CD4-positive, alpha-beta T cell (primary cell): ENCODE measurements around the gene PCDHB9. TPM values are rescaled to one million over a fixed set of nuclear protein-coding genes. Genes with fewer than 3 reads are reported as not detected.
"Not testable (repeated sequence)": the region's sequence is repeated elsewhere in the genome, so short reads cannot be mapped to it uniquely, and the experiment has no call there.

Source experiments
- ATAC-seq: fragments of 200-7000 bp; cut with Tn5 transposase; one replicate; pipeline ENCODE4 v1.10.0; 2022; ENCODE audit warnings: mild to moderate bottlenecking; ENCODE audit not compliant: poor library complexity
- CTCF ChIA-PET: fragments of 350-600 bp; sonication (Branson Sonifier 250); formaldehyde crosslinking; loops from one replicate; lab custom pipeline; 2021; ENCODE audit warnings: antibody characterized with exemption, inconsistent platforms; lab: Charles Lee
- POLR2A ChIA-PET: fragments of 350-600 bp; sonication (Branson Sonifier 250); formaldehyde crosslinking; loops from one replicate; lab custom pipeline; 2021; ENCODE audit warnings: antibody characterized with exemption, inconsistent platforms; lab: Charles Lee
- DNase-seq, 14 experiments: peaks; one replicate each; pipeline ENCODE4 v3.0.0-alpha.2; 2013 to 2020; ENCODE audit warnings: mixed read lengths in 2 of 14
- H3K27ac ChIP-seq, 2 donors: one replicate each; pipeline versions ENCODE4 v1.5.1 to v1.7.0; 2013; ENCODE audit warnings: low read length in 2 of 2, low read depth in 1 of 2, mild to moderate bottlenecking in 1 of 2
- H3K27me3 ChIP-seq, 2 experiments: 1 replicate in 1 of 2; 2 replicates in 1 of 2; pipeline versions ENCODE4 v1.6.1 to v1.7.0; 2013; ENCODE audit warnings: low read length in 2 of 2, control low read depth in 1 of 2, mild to moderate bottlenecking in 1 of 2, moderate library complexity in 1 of 2; ENCODE audit not compliant: insufficient read depth in 2 of 2, control insufficient read depth in 1 of 2
- H3K36me3 ChIP-seq: one replicate; pipeline ENCODE4 v1.6.1; 2013; ENCODE audit warnings: low read length, control low read depth; ENCODE audit not compliant: insufficient read depth
- H3K4me1 ChIP-seq: one replicate; pipeline ENCODE4 v1.6.1; 2013; ENCODE audit warnings: low read length, control low read depth; ENCODE audit not compliant: insufficient read depth
- H3K4me3 ChIP-seq: one replicate; pipeline ENCODE4 v1.5.1; 2013; ENCODE audit warnings: mild to moderate bottlenecking, low read length, moderate library complexity
- H3K9me3 ChIP-seq, 2 experiments: 1 replicate in 1 of 2; 2 replicates in 1 of 2; pipeline versions ENCODE4 v1.6.1 to v1.7.0; 2013; ENCODE audit warnings: low read length in 2 of 2, mild to moderate bottlenecking in 2 of 2, control low read depth in 1 of 2, moderate library complexity in 1 of 2; ENCODE audit not compliant: control insufficient read depth in 1 of 2, insufficient read depth in 1 of 2
- H3K27ac Mint-ChIP-seq: one replicate; pipeline ENCODE4 v1.8.0; 2020; ENCODE audit warnings: mixed read lengths
- H3K27me3 Mint-ChIP-seq: one replicate; pipeline ENCODE4 v1.8.0; 2021; ENCODE audit warnings: mixed read lengths
- H3K36me3 Mint-ChIP-seq: one replicate; pipeline ENCODE4 v1.8.0; 2021; ENCODE audit warnings: low read depth, mixed read lengths
- H3K4me1 Mint-ChIP-seq: one replicate; pipeline ENCODE4 v1.8.0; 2021; ENCODE audit warnings: low read depth, mixed read lengths
- H3K4me3 Mint-ChIP-seq: one replicate; pipeline ENCODE4 v1.8.0; 2020; ENCODE audit warnings: mild to moderate bottlenecking, mixed read lengths
- H3K9me3 Mint-ChIP-seq: one replicate; pipeline ENCODE4 v1.8.0; 2020; ENCODE audit warnings: mixed read lengths
- intact Hi-C, 2 experiments: fragments of 100-400 bp; cut with DNase I in 1 of 2; cut with micrococcal nuclease in 1 of 2; formaldehyde crosslinking; loops; one replicate each; pipeline versions ENCODE4 v1.15.1 to v1.9.0; 2023 to 2025; cut with DNase I, micrococcal nuclease
- total RNA-seq, 174 experiments: library from RNA in 2 of 174; stranded (reverse) in 2 of 174; gene quantifications; one replicate each; pipeline ENCODE4 v1.2.3 and lab custom pipeline; 2021 to 2026
- TF ChIP-seq, protein P1 (sequence below): fragments of 200-600 bp; IDR thresholded peaks from one replicate; pipeline ENCODE4 v1.8.0; 2022; ENCODE audit warnings: antibody characterized with exemption, mild to moderate bottlenecking

The PCDHB9 gene
- total RNA-seq, 2 experiments from 2014 or later: not detected

DNA sequence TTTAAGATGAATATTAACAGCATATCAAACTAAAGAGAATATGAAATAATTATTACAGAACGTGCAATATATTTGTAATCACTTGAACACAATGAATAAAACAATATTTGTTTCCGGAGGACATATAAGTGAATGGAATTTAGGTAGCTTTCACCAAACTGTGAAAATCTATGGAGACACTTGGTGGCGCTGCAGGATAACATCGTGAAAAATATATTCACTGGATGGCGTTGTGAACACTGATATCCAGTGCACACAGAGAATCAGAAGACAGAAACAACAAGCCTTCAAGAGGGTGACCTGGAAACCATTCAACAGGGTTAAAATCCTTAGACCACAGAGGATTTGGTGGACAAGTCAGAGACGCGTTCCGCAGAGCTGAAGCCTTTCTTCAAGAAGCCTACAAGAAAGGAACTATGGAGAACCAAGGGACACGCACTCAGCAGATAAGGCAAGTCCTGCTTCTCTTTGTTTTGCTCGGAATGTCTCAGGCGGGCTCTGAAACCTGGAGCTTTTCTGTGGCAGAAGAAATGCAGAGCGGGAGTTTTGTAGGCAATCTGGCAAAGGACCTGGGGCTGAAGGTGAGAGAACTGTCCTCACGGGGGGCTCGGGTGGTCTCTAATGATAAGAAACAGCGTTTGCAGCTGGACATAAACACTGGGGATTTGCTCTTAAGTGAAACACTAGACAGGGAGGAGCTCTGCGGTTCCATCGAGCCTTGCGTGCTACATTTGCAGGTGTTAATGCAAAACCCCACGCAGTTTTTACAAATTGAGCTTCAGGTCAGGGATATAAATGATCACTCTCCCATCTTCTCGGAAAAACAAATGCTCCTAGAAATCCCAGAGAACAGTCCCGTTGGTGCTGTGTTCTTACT is 12.6 kb downstream of the PCDHB9 start, which contains the start of gene PCDHB11:
Gene PCDHB11 (plus strand): TSS at position 269 of the 877 bp plus-strand sequence. CDS start 148 bp downstream, at position 417.
- Histone ChIP-seq H3K9me3 (peaks cover 25 to 27% of the 10 kb centered on the region in 2 experiments), H3K27me3 (peaks cover 18 to 19% of the 10 kb centered on the region in 2 experiments), H3K4me1 (no peaks in the 10 kb centered on the region), H3K27ac (no peak within 1 kb of the TSS), H3K36me3 (no peaks in the 10 kb centered on the region), H3K4me3 (no peak within 1 kb of the TSS)
- ChIA-PET POLR2A (no interaction called here), CTCF (no interaction called here)
- Mint-ChIP-seq H3K36me3 (no peaks in the 10 kb centered on the region), H3K4me1 (no peaks in the 10 kb centered on the region), H3K4me3 (no peak within 1 kb of the TSS), H3K9me3 (peaks cover 15% of the 10 kb centered on the region), H3K27me3 (peaks cover 71% of the 10 kb centered on the region), H3K27ac (no peak within 1 kb of the TSS)
- ATAC-seq (no peak), DNase-seq (peak in 1 of 14 experiments; percentile 3)
- intact Hi-C loops: loop anchor here in 1 of 2 experiments (10.0 kb wide), 1 partner anchor 355 kb away; no protein-coding TSS in a partner anchor
- TF ChIP-seq, protein P1, sequence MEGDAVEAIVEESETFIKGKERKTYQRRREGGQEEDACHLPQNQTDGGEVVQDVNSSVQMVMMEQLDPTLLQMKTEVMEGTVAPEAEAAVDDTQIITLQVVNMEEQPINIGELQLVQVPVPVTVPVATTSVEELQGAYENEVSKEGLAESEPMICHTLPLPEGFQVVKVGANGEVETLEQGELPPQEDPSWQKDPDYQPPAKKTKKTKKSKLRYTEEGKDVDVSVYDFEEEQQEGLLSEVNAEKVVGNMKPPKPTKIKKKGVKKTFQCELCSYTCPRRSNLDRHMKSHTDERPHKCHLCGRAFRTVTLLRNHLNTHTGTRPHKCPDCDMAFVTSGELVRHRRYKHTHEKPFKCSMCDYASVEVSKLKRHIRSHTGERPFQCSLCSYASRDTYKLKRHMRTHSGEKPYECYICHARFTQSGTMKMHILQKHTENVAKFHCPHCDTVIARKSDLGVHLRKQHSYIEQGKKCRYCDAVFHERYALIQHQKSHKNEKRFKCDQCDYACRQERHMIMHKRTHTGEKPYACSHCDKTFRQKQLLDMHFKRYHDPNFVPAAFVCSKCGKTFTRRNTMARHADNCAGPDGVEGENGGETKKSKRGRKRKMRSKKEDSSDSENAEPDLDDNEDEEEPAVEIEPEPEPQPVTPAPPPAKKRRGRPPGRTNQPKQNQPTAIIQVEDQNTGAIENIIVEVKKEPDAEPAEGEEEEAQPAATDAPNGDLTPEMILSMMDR: no peak

DNA sequence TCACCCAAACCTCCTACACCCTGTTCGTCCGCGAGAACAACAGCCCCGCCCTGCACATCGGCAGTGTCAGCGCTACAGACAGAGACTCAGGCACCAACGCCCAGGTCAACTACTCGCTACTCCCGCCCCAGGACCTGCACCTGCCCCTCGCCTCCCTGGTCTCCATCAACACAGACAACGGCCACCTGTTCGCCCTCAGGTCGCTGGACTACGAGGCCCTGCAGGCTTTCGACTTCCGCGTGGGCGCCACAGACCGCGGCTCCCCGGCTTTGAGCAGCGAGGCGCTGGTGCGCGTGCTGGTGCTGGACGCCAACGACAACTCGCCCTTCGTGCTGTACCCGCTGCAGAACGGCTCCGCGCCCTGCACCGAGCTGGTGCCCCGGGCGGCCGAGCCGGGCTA is 14.2 kb downstream of the PCDHB9 start:
- CTCF ChIA-PET, H3K36me3 ChIP-seq, H3K36me3 Mint-ChIP-seq, H3K4me1 ChIP-seq, ATAC-seq, H3K4me3 Mint-ChIP-seq, intact Hi-C loops, POLR2A ChIA-PET, H3K27ac Mint-ChIP-seq, DNase-seq, H3K4me3 ChIP-seq, H3K4me1 Mint-ChIP-seq, H3K27ac ChIP-seq: not testable (repeated sequence)
- peaks cover 19 to 23% of the 10 kb centered on the region in 2 experiments for H3K9me3 ChIP-seq
- H3K27me3 ChIP-seq: peaks cover 15 to 19% of the 10 kb centered on the region in 2 experiments
- Mint-ChIP-seq H3K9me3 (peaks cover 14% of the 10 kb centered on the region), H3K27me3 (peaks cover 76% of the 10 kb centered on the region)

DNA sequence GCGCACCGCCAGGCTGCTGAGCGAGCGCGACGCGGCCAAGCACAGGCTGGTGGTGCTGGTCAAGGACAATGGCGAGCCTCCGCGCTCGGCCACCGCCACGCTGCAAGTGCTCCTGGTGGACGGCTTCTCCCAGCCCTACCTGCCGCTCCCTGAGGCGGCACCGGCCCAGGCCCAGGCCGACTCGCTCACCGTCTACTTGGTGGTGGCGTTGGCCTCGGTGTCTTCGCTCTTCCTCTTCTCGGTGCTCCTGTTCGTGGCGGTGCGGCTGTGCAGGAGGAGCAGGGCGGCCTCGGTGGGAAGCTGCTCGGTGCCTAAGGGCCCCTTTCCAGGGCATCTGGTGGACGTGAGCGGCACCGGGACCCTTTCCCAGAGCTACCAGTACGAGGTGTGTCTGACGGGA is 14.7 kb downstream of the PCDHB9 start:
- H3K4me3 ChIP-seq, H3K36me3 Mint-ChIP-seq, CTCF ChIA-PET, intact Hi-C loops, H3K4me1 Mint-ChIP-seq, H3K4me3 Mint-ChIP-seq, DNase-seq, H3K27ac ChIP-seq, ATAC-seq, H3K4me1 ChIP-seq, H3K9me3 Mint-ChIP-seq, H3K27ac Mint-ChIP-seq, POLR2A ChIA-PET, H3K36me3 ChIP-seq: not testable (repeated sequence)
- Histone ChIP-seq H3K9me3 (peaks cover 13 to 23% of the 10 kb centered on the region in 2 experiments), H3K27me3 (peaks cover 15 to 21% of the 10 kb centered on the region in 2 experiments)
- peaks cover 76% of the 10 kb centered on the region for H3K27me3 Mint-ChIP-seq

DNA sequence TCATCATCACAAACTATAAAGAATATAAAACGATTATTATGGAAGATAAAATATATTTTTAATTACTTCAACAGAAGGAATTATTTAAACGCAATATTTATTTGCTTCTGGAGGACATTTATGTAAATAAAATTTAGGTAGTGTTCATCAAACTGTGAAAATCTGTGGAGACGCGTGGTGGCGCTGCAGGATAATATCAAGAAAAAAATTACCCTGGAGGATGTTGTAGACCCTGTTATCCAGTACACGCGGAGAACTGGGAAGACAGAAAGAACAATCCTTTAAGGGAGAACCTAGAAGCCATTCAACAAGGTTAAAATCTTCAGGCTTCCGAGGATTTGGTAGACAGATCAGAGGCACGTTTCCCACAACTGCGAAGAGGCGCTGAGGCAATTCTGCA is 21.5 kb downstream of the PCDHB9 start, which contains the start of gene PCDHB12:
Gene PCDHB12 (plus strand): TSS at position 242 of the 400 bp plus-strand sequence. CDS start 189 bp downstream, outside the sequence.
- peaks cover 11 to 53% of the 10 kb centered on the region in 2 experiments for H3K27me3 ChIP-seq
- peaks cover 89% of the 10 kb centered on the region for H3K27me3 Mint-ChIP-seq

DNA sequence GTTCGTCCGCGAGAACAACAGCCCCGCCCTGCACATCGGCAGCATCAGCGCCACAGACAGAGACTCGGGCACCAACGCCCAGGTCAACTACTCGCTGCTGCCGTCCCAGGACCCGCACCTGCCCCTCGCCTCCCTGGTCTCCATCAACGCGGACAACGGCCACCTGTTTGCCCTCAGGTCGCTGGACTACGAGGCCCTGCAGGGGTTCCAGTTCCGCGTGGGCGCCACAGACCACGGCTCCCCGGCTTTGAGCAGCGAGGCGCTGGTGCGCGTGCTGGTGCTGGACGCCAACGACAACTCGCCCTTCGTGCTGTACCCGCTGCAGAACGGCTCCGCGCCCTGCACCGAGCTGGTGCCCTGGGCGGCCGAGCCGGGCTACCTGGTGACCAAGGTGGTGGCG is 23.3 kb downstream of the PCDHB9 start:
- H3K4me3 Mint-ChIP-seq, H3K27ac Mint-ChIP-seq, ATAC-seq, H3K4me3 ChIP-seq, H3K4me1 Mint-ChIP-seq, CTCF ChIA-PET, H3K36me3 Mint-ChIP-seq, DNase-seq, H3K27ac ChIP-seq, H3K36me3 ChIP-seq, POLR2A ChIA-PET, intact Hi-C loops, H3K9me3 Mint-ChIP-seq, H3K4me1 ChIP-seq: not testable (repeated sequence)
- peaks cover 90% of the 10 kb centered on the region for H3K27me3 Mint-ChIP-seq
- Histone ChIP-seq H3K9me3 (peaks cover 3 to 14% of the 10 kb centered on the region in 2 experiments), H3K27me3 (peaks cover 11 to 53% of the 10 kb centered on the region in 2 experiments)

More for the DNA sequence above, 21.5 kb downstream of the PCDHB9 start, which contains the start of gene PCDHB12:
- TF ChIP-seq, protein P1: no peak
- H3K27ac ChIP-seq: no peak within 1 kb of the TSS
- no peak within 1 kb of the TSS for H3K27ac Mint-ChIP-seq
- H3K4me3 Mint-ChIP-seq: no peak within 1 kb of the TSS
- peak in 1 of 14 experiments; percentile 3 for DNase-seq
- H3K36me3 Mint-ChIP-seq: no peaks in the 10 kb centered on the region
- H3K4me1 ChIP-seq: no peaks in the 10 kb centered on the region
- H3K4me1 Mint-ChIP-seq: no peaks in the 10 kb centered on the region
- ChIA-PET POLR2A (no interaction called here), CTCF (no interaction called here)
- peaks cover 3 to 12% of the 10 kb centered on the region in 2 experiments for H3K9me3 ChIP-seq
- no peak for ATAC-seq
- no peaks in the 10 kb centered on the region for H3K36me3 ChIP-seq
- intact Hi-C loops: no loop called here
- no peaks in the 10 kb centered on the region for H3K9me3 Mint-ChIP-seq
- H3K4me3 ChIP-seq: no peak within 1 kb of the TSS
